Left lung (tissue), 14 donors: ENCODE data around the gene CALHM2. TPM values are rescaled to one million over a fixed set of nuclear protein-coding genes. Genes with fewer than 3 reads are reported as not detected.

Experiments used
- ATAC-seq: fragments of 200-7000 bp; cut with Tn5 transposase; one replicate; pipeline ENCODE4 v1.9.1; 2020; ENCODE audit warnings: moderate library complexity
- DNase-seq, 4 donors: peaks; one replicate each; pipeline ENCODE4 v3.0.0-alpha.2; 2013 to 2020
- H3K27ac ChIP-seq, 2 donors: fragments of 200-600 bp; sonication (generic) in 1 of 2; one replicate each; pipeline versions ENCODE4 v1.5.0 to v1.8.0; 2020 to 2021
- H3K27me3 ChIP-seq, 2 donors: fragments of 200-600 bp; sonication (generic) in 1 of 2; one replicate each; pipeline versions ENCODE4 v1.5.0 to v1.8.0; 2020 to 2021
- H3K36me3 ChIP-seq, 2 donors: fragments of 200-600 bp; sonication (generic) in 1 of 2; one replicate each; pipeline versions ENCODE4 v1.5.0 to v1.8.0; 2020 to 2021
- H3K4me1 ChIP-seq, 2 donors: fragments of 200-600 bp; one replicate each; pipeline ENCODE4 v1.8.0; 2021
- H3K4me3 ChIP-seq, 2 donors: fragments of 200-600 bp; sonication (generic) in 1 of 2; one replicate each; pipeline versions ENCODE4 v1.5.0 to v1.8.0; 2020 to 2021; ENCODE audit warnings: mild to moderate bottlenecking in 1 of 2
- H3K9me3 ChIP-seq, 2 donors: fragments of 200-600 bp; sonication (generic) in 1 of 2; one replicate each; pipeline versions ENCODE4 v1.5.0 to v1.8.0; 2020 to 2021
- CTCF ChIP-seq, 2 donors: fragments of 200-600 bp; sonication (generic) in 1 of 2; IDR thresholded peaks; one replicate each; pipeline versions ENCODE4 v1.5.0 to v1.8.0; 2021; ENCODE audit warnings: antibody characterized with exemption in 2 of 2
- intact Hi-C, 2 donors: fragments of 100-400 bp; cut with DNase I; formaldehyde crosslinking; loops; one replicate each; pipeline versions ENCODE4 v1.11.2 to v1.14.2; 2022
- long read RNA-seq, 12 donors: library from polyadenylated mRNA in 2 of 12; unstranded in 2 of 12; transcript quantifications; one replicate each; pipeline ENCODE4 v2.0.0 and lab custom pipeline, GENCODE V29; 2019 to 2026
- polyA plus RNA-seq, 6 donors: library from polyadenylated mRNA; unstranded; fragments of 120-200 nt; gene quantifications; one replicate each; pipeline ENCODE4 v1.2.1, GENCODE V29; 2013; ENCODE audit not compliant: insufficient read length in 6 of 6
- total RNA-seq, 2 donors: library from RNA; stranded (reverse); fragmentation: NEBNext Ultra II Directional; extraction: Animal tissue kit (Norgen Biotek cat#: 25700); gene quantifications; one replicate each; pipeline ENCODE4 v1.2.1, GENCODE V29; 2021
- donor health status: DM: no; HTN: yes; CAD: no.
- donor health status: DM: no; HTN: no; CAD: no.

Gene CALHM2
- total RNA-seq (10 to 100 TPM; 29.4 to 60.2 TPM), polyA plus RNA-seq (10 to 100 TPM; 11.1 to 20.1 (median 14.9) TPM)
- long read RNA-seq, donor 1, partial matches to known transcripts: 0 of 3 reads
- long read RNA-seq, donor 1, other reads (novel, unspliced or antisense): 0 of 3 reads
- long read RNA-seq, donor 2, partial matches to known transcripts: 0 of 4 reads
- long read RNA-seq, donor 2, other reads (novel, unspliced or antisense): 0 of 4 reads
- long read RNA-seq, donor 3, partial matches to known transcripts: 0 of 5 reads
- long read RNA-seq, donor 3, other reads (novel, unspliced or antisense): 0 of 5 reads
- long read RNA-seq, donor 4, transcript CALHM2-201 (4 exons, 1,859 nt): minor isoform, 5 of 24 reads
- long read RNA-seq, donor 4, transcript CALHM2-202 (4 exons, 1,843 nt): major isoform, 6 of 24 reads
- long read RNA-seq, donor 4, partial matches to known transcripts: 3 of 24 reads
- long read RNA-seq, donor 4, other reads (novel, unspliced or antisense): 10 of 24 reads
- long read RNA-seq, donor 5, partial matches to known transcripts: 6 of 10 reads
- long read RNA-seq, donor 5, other reads (novel, unspliced or antisense): 0 of 10 reads
- long read RNA-seq, donor 6, partial matches to known transcripts: 0 of 3 reads
- long read RNA-seq, donor 6, other reads (novel, unspliced or antisense): 0 of 3 reads
- long read RNA-seq, donor 7, partial matches to known transcripts: 0 of 3 reads
- long read RNA-seq, donor 7, other reads (novel, unspliced or antisense): 0 of 3 reads
- long read RNA-seq, donor 8, partial matches to known transcripts: 0 of 6 reads
- long read RNA-seq, donor 8, other reads (novel, unspliced or antisense): 0 of 6 reads
- long read RNA-seq, donor 9: 0 reads
- long read RNA-seq, donor 10, transcript CALHM2-202 (4 exons, 1,843 nt): major isoform, 15 of 43 reads
- long read RNA-seq, donor 10, transcript CALHM2-201 (4 exons, 1,859 nt): minor isoform, 5 of 43 reads
- long read RNA-seq, donor 10, partial matches to known transcripts: 6 of 43 reads
- long read RNA-seq, donor 10, other reads (novel, unspliced or antisense): 17 of 43 reads
- long read RNA-seq, donor 11, partial matches to known transcripts: 0 of 2 reads
- long read RNA-seq, donor 11, other reads (novel, unspliced or antisense): 0 of 2 reads
- long read RNA-seq, donor 12, partial matches to known transcripts: 0 of 5 reads
- long read RNA-seq, donor 12, other reads (novel, unspliced or antisense): 0 of 5 reads

- Histone ChIP-seq H3K9me3 (no peaks in the 10 kb centered on the region), H3K27me3 (peaks cover 0 to 15% of the 10 kb centered on the region in 2 donors), H3K27ac (peak within 1 kb of the TSS; percentile 83 to 84), H3K4me3 (peak within 1 kb of the TSS; percentile 75 to 77), H3K36me3 (peaks cover 0 to 34% of the 10 kb centered on the region in 2 donors), H3K4me1 (peaks cover 30 to 56% of the 10 kb centered on the region in 2 donors)
- intact Hi-C loops: no loop called here
- ATAC-seq (peak; percentile 81), DNase-seq (peak; percentile 48 to 90 (median 74))
- no peak for TF ChIP-seq CTCF (IDR thresholded peaks at IDR 0.05)
These were observed at the start of gene CALHM2 for GRCh38 chr10:103451831-103452505. Gene CALHM2 (minus strand): TSS chr10:103452370. CDS start chr10:103449941, 2,429 bp downstream.

- H3K27me3 ChIP-seq: peaks cover 11 to 34% of the 10 kb centered on the region in 2 donors
- DNase-seq (no peak), ATAC-seq (no peak)
- intact Hi-C loops: no loop called here
- no peak overlapping the region for H3K27ac ChIP-seq
- H3K4me1 ChIP-seq: no peaks in the 10 kb centered on the region
- H3K9me3 ChIP-seq: no peaks in the 10 kb centered on the region
- no peak for TF ChIP-seq CTCF (IDR thresholded peaks at IDR 0.05)
- H3K36me3 ChIP-seq: no peaks in the 10 kb centered on the region
- no peak overlapping the region for H3K4me3 ChIP-seq
These were observed 49.0 kb upstream of the CALHM2 start for GRCh38 chr10:103501186-103501585.

- Histone ChIP-seq H3K36me3 (no peaks in the 10 kb centered on the region), H3K4me3 (no peak overlapping the region), H3K9me3 (no peaks in the 10 kb centered on the region), H3K27ac (no peak overlapping the region), H3K27me3 (peaks cover 18 to 39% of the 10 kb centered on the region in 2 donors), H3K4me1 (no peaks in the 10 kb centered on the region)
- ATAC-seq (no peak), DNase-seq (no peak)
- TF ChIP-seq CTCF (IDR thresholded peaks at IDR 0.05): no peak
- intact Hi-C loops: no loop called here
These were observed 48.3 kb upstream of the CALHM2 start for GRCh38 chr10:103500481-103500880.

GRCh38 chr10:103499881-103500280, 47.7 kb upstream of the CALHM2 start:
- ATAC-seq (no peak), DNase-seq (no peak)
- TF ChIP-seq CTCF (IDR thresholded peaks at IDR 0.05): no peak
- H3K27ac ChIP-seq: no peak overlapping the region
- H3K36me3 ChIP-seq: no peaks in the 10 kb centered on the region
- intact Hi-C loops: no loop called here
- H3K4me3 ChIP-seq: no peak overlapping the region
- H3K27me3 ChIP-seq: peaks cover 23 to 45% of the 10 kb centered on the region in 2 donors
- H3K4me1 ChIP-seq: no peaks in the 10 kb centered on the region
- H3K9me3 ChIP-seq: no peaks in the 10 kb centered on the region
